Posterior vena cava (tissue), 2 donors: ENCODE results near the gene GSTM3. TPM values are rescaled to one million over a fixed set of nuclear protein-coding genes. Genes with fewer than 3 reads are reported as not detected.
"Not testable (repeated sequence)": the region's sequence is repeated elsewhere in the genome, so short reads cannot be mapped to it uniquely, and the experiment has no call there.

Experiments used
- DNase-seq: peaks from one replicate; pipeline ENCODE4 v3.0.0-alpha.2; 2020; ENCODE audit warnings: low spot score
- intact Hi-C, 2 donors: fragments of 100-400 bp; cut with DNase I; formaldehyde crosslinking; loops; one replicate each; pipeline versions ENCODE4 v1.14.1 to v1.14.2; 2022 to 2023
- total RNA-seq, 2 donors: library from RNA; stranded (reverse); fragmentation: NEBNext Ultra II Directional; extraction: Animal tissue kit (Norgen Biotek cat#: 25700); gene quantifications; one replicate each; pipeline ENCODE4 v1.2.1, GENCODE V29; 2021
- donor health status: DM: yes; HTN: yes; CAD: no.
- donor health status: DM: yes; HTN: yes; CAD: no.

The GSTM3 gene
- total RNA-seq, 2 donors from 2014 or later, result 35.1 to 52.2 TPM

DNA sequence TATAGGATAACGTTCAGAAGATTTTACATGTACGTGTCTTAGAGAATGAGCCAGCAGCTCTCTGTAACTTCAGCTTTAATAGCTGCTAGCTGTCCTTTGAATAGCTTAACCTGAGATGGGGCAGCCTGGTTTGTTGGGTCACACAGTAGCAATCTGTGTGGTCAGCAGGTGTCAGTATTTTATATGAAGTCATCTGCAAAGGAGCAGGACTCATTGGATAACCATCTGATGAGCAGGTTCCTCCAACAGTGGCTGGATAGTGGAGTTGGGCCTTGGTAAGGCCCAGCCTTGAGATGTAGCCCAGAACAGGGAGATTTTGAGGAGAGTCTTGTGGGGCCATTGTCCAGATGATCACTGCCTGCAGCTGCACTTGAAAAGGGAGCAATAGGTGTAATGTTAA lies 22.3 kb downstream of the GSTM3 start:
- intact Hi-C loops, result loop anchor here (10.0 kb wide), 2 partner anchors 46 to 54 kb away; partner anchors contain the start of genes EPS8L3 (in 1 of the 2) and GSTM2 (in 1 of the 2)
- DNase-seq, result no peak

DNA sequence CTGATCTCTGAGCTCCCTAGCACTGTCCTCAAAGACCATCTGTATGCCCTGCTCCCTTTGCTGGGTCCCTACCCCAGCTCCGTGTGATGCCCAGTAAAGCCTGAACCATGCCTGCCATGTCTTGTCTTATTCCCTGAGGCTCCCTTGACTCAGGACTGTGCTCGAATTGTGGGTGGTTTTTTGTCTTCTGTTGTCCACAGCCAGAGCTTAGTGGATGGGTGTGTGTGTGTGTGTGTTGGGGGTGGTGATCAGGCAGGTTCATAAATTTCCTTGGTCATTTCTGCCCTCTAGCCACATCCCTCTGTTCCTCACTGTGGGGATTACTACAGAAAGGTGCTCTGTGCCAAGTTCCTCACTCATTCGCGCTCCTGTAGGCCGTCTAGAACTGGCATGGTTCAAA lies 23.1 kb downstream of the GSTM3 start:
- no peak for DNase-seq
- intact Hi-C loops, result loop anchor here (10.0 kb wide), 2 partner anchors 47 to 53 kb away; partner anchors contain the start of genes EPS8L3 (in 1 of the 2) and GSTM2 (in 1 of the 2)

DNA sequence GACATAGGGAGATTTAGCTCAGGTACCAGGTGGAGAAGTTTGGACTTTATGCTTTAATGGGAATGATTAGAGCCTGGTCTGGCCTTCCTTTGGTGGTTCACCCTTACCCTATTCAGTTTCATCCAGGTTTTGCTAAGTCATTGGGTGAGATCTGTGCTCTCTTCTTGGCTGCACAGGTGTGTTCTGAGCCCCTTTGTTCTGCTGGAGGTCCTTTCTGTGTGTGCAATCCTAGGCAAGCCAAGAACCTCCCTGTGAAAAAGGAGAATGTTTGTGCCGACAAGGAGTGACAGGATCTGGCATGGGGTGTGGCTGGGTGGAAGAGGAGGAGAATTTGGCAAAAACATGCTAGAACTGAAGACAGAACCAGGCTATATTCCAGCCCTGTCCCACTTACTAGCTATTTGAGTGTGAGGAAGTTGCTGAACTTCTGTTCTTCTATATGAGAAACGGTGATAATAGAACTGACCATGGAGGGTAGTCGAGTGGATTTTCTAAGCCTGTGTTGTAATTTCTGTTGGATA lies 24.2 kb downstream of the GSTM3 start:
- intact Hi-C loops, result loop anchor here (10.0 kb wide), 2 partner anchors 48 to 52 kb away; partner anchors contain the start of genes EPS8L3 (in 1 of the 2) and GSTM2 (in 1 of the 2)
- DNase-seq, result no peak

DNA sequence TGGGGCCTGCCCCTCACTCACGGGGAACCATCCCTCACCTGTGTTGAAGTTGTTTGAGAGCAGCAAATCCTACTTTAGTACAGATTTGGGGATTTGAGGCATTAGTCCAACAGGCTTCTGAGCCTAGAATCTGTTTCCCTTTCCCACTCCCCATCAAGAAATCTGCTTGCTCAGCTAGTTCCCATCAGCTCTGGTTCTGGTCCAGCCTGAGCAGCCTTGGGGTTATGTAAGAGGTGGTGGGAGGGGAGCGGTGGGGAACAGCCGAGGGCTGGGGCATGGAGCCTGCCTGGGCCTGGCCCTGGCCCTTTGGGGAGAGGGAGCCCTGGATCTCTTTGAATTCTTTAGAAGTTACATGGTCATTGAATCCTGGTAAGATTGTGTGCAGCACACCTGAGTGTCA lies 24.7 kb downstream of the GSTM3 start:
- intact Hi-C loops, result loop anchor here (10.0 kb wide), 2 partner anchors 49 to 51 kb away; partner anchors contain the start of genes EPS8L3 (in 1 of the 2) and GSTM2 (in 1 of the 2)
- no peak for DNase-seq

DNA sequence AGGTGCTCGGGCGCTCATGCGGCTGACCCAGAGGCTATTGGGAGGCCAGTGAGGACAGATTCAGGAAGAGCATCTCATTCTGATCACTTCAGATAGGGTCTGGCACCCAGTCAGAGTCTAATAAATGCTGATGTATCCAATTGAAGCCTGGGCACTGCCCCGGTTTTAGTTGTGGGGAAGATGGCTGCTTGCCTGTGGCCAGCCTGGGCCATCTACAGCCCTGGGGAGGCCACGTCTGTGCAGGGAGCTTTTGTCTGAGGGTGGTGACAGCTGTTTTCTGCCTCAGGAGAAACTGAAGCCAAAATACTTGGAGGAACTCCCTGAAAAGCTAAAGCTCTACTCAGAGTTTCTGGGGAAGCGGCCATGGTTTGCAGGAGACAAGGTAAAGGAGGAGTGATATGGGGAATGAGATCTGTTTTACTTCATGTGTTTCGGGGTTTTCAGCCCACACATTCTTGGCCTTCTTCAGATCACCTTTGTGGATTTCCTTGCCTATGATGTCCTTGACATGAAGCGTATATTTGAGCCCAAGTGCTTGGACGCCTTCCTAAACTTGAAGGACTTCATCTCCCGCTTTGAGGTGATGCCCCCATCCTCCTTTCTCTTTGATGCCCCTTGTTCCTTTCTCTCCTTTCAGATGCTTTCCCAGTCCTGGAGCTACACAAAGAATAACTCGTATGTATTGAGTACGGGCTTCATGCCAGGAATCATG lies 26.0 kb downstream of the GSTM3 start:
- DNase-seq, result no peak
- intact Hi-C loops, result loop anchor here (1.0 to 10.0 kb wide), 3 partner anchors 26 to 50 kb away; partner anchors contain the start of genes EPS8L3 (in 1 of the 2), GSTM2 (in 1 of the 2) and GSTM3 (in 1 of the 2)

DNA sequence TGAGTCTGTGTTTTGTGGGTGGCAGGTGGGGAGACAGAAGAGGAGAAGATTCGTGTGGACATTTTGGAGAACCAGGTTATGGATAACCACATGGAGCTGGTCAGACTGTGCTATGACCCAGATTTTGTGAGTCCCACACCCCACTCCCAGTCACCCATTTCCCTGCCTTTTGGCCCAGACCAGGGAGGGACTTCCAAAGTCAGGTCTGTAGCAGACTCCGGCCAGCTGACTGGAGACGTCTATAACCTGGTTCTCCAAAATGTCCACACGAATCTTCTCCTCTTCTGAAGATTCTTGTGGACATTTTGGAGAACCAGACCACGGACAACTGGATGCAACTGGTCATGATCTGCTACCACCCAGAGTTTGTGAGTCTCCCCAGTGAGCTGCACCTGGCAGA lies 27.2 kb downstream of the GSTM3 start:
- intact Hi-C loops, result loop anchor here (1.0 to 10.0 kb wide), 3 partner anchors 28 to 51 kb away; partner anchors contain the start of genes EPS8L3 (in 1 of the 2), GSTM2 (in 1 of the 2) and GSTM3 (in 1 of the 2)
- no peak for DNase-seq

DNA sequence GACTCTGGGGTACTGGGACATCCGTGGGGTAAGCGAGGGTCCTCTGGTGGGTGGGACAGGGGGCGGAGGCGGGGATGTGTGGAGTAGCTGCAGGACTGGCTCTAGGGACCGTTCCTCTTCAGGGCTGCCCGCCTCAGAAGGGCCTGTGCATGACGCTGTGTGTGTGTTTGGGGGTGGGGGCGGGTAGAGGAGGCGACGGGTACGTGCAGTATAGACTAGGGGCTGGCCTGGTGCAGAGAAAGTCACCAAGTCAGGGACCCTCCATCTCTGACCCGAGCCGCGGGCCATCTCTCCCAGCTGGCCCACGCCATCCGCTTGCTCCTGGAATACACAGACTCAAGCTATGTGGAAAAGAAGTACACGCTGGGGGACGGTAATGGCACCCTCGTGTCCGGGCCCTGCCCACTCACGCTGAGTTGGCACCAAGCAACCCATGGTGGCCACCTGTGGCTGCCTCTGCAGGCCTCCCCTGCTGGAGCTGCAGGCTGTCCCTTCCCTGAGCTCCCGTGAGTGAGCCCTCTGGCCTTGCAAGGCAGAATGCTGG lies 28.4 kb downstream of the GSTM3 start:
- DNase-seq, result no peak
- intact Hi-C loops, result loop anchor here (10.0 kb wide), 2 partner anchors 48 to 52 kb away; partner anchors contain the start of genes EPS8L3 (in 1 of the 2) and GSTM2 (in 1 of the 2)

DNA sequence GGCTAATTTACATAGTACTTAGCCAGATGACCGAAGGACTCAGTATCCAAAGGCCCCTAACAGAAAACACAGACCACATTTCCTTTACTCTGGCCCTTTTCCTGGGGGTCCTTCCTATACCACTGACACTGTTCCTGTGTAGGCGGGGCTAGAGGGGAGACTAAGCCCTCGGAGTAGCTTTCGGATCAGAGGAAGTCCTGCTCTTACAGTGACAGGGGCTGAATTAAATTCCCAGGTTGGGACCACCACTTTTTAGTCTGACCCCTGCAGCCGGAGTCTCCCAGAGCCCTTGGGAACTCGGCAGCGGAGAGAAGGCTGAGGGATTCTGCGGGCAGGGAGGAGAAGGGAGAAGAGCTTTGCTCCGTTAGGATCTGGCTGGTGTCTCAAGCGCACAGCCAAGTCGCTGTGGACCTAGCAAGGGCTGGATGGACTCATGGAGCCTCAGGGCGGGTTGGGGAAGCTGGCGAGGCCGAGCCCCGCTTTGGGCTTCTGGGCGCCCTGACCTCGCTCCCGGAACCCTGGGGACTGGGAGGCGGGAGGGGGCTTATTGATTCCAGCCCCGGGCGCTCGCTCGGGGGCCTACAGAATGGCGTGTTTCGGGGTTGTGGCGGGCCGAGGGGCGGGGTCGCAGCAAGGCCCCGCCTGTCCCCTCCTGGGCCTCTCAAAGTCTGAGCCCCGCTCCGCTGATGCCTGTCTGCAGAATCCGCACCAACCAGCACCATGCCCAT lies 29.1 kb downstream of the GSTM3 start, which contains the start of gene GSTM5:
Gene GSTM5, plus strand, starts transcription at position 659 of the 728 bp plus-strand sequence. Its CDS starts 62 bp downstream, at position 721.
- intact Hi-C loops, result loop anchor here (10.0 kb wide), 2 partner anchors 47 to 53 kb away; partner anchors contain the start of genes EPS8L3 (in 1 of the 2) and GSTM2 (in 1 of the 2)

DNA sequence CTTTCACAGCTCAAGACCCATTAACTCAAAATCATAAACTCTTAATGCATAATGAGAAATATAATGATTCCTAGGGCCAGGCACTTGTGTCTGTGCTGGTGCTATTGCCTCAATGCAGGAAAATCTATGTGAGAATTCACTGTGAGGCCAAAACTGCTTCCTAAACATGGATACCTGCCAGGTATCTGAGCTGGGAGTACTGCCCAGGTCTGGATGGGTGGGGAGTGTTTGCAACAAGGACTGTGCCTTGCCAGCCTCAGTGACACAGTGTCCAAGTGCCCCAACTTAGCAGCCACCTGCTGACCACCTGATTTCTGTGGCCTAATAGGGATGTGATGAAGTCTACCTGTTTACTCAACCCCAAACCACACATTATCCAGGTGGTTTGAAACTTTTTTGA lies 31.0 kb downstream of the GSTM3 start:
- intact Hi-C loops, result loop anchor here (10.0 kb wide), 3 partner anchors 45 to 65 kb away; partner anchors contain the start of genes EPS8L3 (in 1 of the 2) and GSTM2 (in 1 of the 2)
- DNase-seq, result not testable (repeated sequence)

More for the DNA sequence above, 29.1 kb downstream of the GSTM3 start, which contains the start of gene GSTM5:
- peak; percentile 76 for DNase-seq

DNA sequence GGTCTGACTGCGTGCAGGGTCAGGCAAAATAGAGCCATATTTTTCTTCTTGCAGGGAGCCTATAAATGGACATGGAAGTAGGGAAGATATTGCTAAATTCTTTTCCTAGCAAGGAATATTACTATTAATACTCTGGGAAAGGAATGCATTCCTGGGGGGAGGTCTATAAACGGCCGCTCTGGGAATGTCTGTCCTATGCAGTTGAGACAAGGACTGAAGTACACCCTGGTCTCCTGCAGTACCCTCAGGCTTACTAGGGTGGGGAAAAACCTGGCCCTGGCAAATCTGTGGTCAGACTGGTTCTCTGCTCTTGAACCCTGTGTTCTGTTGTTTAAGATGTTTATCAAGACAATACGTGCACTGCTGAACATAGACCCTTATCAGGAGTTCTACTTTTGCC lies 31.9 kb downstream of the GSTM3 start:
- intact Hi-C loops, result loop anchor here in 1 of 2 donors (10.0 kb wide), 1 partner anchor 64 kb away; no protein-coding TSS in a partner anchor
- DNase-seq, result not testable (repeated sequence)

DNA sequence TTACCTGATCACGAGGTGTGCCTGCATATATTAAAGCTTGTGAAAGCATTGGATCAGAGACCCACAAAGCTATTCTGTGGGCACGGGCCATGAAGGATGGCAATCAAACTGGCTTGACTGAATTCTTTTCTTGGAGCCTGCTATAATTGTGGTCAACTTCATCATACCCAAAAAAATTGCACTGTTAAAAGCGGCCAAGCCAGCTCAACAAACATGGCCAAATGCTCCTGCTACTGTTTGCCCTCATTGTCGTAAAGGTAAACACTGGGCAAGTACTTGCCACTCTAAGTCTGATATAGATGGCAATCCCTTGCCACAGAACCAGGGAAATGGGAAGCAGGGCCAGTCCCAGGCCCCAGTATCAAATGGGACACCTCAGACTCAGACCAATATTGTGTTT lies 35.4 kb downstream of the GSTM3 start:
- intact Hi-C loops, result loop anchor here in 1 of 2 donors (10.0 kb wide), 1 partner anchor 61 kb away; no protein-coding TSS in a partner anchor
- DNase-seq, result no peak

DNA sequence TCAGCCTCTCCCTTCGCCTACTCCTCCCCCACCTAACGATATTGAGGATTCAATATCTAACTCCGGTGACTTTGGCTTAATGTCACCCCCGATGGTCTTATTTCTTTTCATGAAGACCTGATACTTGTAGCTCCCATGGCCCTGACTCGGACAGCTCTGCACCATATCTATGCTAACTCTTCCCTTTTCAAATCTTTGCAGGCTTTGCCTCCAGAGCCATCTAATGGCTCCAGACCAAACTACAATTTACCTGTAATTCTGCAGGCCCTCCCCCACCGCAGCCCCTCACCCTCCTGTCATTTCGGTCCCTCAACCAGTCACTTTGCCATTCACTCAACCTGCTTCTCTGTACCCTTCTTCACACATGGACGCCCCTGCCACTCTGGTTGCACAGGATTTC lies 36.7 kb downstream of the GSTM3 start:
- DNase-seq, result no peak
- intact Hi-C loops, result loop anchor here in 1 of 2 donors (10.0 kb wide), 1 partner anchor 59 kb away; no protein-coding TSS in a partner anchor

DNA sequence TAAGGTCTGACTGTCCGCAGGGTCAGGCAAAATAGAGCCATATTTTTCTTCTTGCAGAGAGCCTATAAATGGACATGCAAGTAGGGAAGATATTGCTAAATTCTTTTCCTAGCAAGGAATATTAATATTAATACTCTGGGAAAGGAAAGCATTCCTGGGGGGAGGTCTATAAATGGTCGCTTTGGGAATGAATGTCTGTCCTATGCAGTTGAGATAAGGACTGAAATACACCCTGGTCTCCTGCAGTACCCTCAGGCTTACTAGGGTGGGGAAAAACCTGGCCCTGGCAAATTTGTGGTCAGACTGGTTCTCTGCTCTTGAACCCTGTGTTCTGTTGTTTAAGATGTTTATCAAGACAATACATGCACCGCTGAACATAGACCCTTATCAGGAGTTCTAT lies 37.9 kb downstream of the GSTM3 start:
- DNase-seq, result not testable (repeated sequence)
- intact Hi-C loops, result loop anchor here in 1 of 2 donors (10.0 kb wide), 1 partner anchor 58 kb away; no protein-coding TSS in a partner anchor

DNA sequence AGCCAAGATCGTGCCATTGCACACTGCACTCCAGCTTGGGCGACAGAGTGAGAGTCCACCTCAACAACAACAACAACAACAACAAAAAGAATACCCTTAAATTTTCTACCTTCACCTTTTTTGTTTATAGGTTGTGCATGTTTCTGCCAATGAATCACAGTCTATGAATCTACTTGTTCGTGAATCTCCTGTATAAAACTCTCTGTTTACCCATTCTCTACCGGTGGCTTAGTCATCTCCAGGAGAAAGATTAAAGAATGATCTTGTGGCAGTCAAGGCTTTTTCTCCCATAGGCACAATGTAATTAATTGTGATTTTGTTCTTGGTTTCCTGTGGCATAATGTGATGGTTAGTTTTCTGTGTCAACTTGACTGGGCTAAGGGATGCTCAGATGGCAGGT lies 43.0 kb downstream of the GSTM3 start:
- intact Hi-C loops, DNase-seq: not testable (repeated sequence)

DNA sequence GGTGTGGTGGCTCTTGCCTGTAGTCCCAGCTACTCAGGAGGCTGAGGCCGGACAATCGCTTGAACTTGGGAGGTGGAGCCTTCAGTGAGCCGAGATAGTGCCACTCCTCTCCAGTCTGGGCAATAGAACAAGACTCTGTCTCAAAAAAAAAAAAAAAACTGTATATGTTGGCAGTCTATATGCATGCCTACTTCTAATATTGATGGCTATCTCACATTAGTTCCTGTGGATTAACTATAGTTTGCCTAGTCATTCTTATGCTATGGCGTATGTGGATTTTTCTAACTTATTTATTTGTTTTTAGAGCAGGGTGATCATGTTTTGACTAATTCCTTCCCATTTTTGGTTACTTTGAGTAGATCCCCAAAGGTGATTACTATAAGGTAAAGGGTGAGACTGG lies 43.8 kb downstream of the GSTM3 start:
- intact Hi-C loops, result no loop called here
- DNase-seq, result no peak

DNA sequence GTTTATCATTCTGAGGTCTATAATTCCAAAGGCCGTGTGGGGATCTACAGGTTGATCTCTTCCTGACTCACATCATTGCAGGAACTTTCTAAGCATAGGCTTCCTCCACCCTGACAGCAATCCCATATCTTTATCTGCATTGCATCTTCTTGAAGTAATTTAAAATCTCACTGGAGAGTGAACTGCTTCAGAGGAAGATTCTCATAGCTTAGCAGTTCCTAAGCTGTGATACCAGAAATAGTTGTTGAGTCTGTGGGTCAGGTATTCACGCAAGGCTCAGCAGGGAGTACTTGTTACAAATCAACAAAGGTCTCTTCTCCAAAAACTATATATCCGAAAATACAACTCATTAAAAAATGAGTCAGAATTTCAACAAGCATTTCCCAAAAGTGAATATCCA lies 45.7 kb downstream of the GSTM3 start:
- intact Hi-C loops, result not testable (repeated sequence)

DNA sequence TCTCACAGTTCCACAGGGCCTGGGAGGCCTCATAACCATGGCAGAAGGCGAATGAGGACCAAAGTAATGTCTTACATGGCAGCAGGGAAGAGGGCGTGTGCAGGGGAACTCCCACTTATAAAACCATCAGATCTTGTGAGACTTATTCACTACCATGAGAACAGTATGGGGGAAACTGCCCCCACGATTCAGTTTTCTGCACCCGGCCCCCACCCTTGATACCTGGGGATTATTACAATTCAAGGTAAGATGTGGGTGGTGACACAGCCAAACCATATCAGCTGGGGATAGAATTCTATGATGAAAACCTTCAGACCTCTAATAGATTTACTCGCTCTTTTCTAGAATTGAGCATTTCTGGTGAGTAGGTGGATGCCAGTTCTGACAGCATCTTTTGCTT lies 46.4 kb downstream of the GSTM3 start:
- DNase-seq, intact Hi-C loops: not testable (repeated sequence)

More for the DNA sequence above, 45.7 kb downstream of the GSTM3 start:
- not testable (repeated sequence) for DNase-seq

DNA sequence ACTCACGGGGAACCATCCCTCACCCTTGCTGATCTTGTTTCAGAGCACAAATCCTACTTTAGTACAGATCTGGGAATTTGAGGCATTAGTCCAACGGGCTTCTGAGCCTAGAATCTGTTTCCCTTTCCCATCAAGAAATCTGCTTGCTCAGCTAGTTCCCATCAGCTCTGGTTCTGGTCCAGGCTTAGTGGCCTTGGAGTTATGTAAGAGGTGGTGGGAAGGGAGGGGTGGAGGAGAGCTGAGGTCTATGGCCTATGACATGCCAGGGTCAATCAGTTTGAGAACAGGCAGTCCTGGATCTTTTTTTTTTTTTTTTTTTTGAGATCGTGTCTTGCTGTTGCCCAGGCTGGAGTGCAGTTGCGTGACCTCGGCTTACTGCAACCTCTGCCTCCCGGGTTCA lies 49.1 kb downstream of the GSTM3 start:
- intact Hi-C loops, result no loop called here
- no peak for DNase-seq
